Measurements from ENCODE around the gene TINAG.

The TINAG gene

DNA sequence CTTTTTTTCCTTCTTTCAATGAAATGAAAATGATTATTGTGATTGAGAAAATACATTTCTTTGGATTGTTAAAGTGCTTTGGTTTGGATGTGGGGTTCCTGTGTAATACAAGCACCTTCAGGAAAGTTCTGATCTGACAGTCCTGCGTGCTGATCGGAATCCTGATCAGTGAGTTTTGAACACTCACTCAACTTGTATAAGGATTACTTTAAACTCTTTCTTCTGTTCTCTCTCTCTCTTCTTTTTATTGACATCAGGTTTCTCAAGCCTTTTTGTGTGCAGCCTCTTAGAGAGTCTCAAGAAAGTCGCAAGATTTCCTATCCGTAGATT lies 710 bp downstream of the TINAG start:
- TF ChIP-seq, protein P1, sequence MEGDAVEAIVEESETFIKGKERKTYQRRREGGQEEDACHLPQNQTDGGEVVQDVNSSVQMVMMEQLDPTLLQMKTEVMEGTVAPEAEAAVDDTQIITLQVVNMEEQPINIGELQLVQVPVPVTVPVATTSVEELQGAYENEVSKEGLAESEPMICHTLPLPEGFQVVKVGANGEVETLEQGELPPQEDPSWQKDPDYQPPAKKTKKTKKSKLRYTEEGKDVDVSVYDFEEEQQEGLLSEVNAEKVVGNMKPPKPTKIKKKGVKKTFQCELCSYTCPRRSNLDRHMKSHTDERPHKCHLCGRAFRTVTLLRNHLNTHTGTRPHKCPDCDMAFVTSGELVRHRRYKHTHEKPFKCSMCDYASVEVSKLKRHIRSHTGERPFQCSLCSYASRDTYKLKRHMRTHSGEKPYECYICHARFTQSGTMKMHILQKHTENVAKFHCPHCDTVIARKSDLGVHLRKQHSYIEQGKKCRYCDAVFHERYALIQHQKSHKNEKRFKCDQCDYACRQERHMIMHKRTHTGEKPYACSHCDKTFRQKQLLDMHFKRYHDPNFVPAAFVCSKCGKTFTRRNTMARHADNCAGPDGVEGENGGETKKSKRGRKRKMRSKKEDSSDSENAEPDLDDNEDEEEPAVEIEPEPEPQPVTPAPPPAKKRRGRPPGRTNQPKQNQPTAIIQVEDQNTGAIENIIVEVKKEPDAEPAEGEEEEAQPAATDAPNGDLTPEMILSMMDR (IDR thresholded peaks at IDR 0.05; ENCODE audit: low read depth, low read length, poor library complexity, severe bottlenecking) = no peak
- no peak for TF ChIP-seq EZH2phosphoT487 (IDR thresholded peaks at IDR 0.05; ENCODE audit: borderline replicate concordance, low read length)
- no peaks in the 10 kb centered on the region for H3K4me1 ChIP-seq (ENCODE audit: control insufficient read depth, low read length)
- H3F3A ChIP-seq (ENCODE audit: control insufficient read depth, insufficient read depth) = no peaks in the 10 kb centered on the region
- no peak overlapping the region for H3K4me3 ChIP-seq (ENCODE audit: low read length)
- no peak overlapping the region for H3K27ac ChIP-seq (ENCODE audit: low read depth, low read length)
- no peaks in the 10 kb centered on the region for H3K27me3 ChIP-seq (ENCODE audit: control insufficient read depth, low read length)
- no peaks in the 10 kb centered on the region for H4K20me1 ChIP-seq (ENCODE audit: control insufficient read depth, insufficient read depth, low read depth, low read length)
- H3K79me2 ChIP-seq (ENCODE audit: control insufficient read depth, low read length) = no peaks in the 10 kb centered on the region
- no peaks in the 10 kb centered on the region for H3K9me3 ChIP-seq (ENCODE audit: control insufficient read depth, insufficient read depth, low read length)
- H3K9me2 ChIP-seq (replicated peaks; ENCODE audit: control insufficient read depth, low read length) = no peaks in the 10 kb centered on the region
- no peak overlapping the region for H3K4me2 ChIP-seq (ENCODE audit: low read length)
- H3K36me3 ChIP-seq (ENCODE audit: control insufficient read depth, low read length) = no peaks in the 10 kb centered on the region

DNA sequence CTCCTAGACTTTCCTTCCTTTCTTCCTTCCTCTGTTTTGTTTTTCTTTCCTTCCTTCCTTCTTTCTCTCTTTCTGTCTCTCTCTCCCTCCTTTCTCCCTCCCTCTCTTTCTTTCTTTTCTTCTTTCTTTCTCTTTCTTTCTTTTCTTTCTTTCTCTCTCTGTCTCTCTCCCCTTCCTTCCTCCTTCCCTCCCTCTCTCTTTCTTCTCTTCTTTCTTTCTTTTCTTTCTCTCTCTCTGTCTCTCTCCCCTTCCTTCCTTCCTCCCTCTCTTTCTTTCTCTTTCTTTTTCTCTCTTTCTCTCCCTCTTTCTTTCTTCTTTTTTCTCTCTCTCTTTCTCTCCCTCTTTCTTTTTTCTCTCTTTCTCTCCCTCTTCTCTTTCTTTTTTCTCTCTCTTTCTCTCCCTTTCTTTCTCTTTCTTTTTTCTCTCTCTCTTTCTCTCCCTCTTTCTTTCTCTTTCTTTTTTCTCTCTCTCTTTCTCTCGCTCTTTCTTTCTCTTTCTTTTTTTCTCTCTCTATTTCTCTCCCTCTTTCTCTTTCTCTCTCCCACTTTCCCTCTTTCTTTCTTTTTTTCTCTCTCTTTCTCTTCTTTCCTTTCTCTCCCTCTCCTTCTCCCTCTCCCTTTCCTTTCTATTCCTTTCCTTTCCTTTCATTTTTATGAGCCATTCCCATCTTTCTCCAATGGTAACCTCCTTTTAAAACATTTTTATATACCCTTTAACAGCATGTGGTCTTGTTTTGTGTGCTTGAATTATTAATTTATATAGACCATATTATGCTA lies 2.3 kb downstream of the TINAG start:
- Histone ChIP-seq H4K20me1 (ENCODE audit: control insufficient read depth, insufficient read depth, low read depth, low read length) (no peaks in the 10 kb centered on the region), H3F3A (ENCODE audit: control insufficient read depth, insufficient read depth) (no peaks in the 10 kb centered on the region), H3K9me2 (replicated peaks; ENCODE audit: control insufficient read depth, low read length) (no peaks in the 10 kb centered on the region), H3K79me2 (ENCODE audit: control insufficient read depth, low read length) (no peaks in the 10 kb centered on the region), H3K27me3 (ENCODE audit: control insufficient read depth, low read length) (no peaks in the 10 kb centered on the region), H3K9me3 (ENCODE audit: control insufficient read depth, insufficient read depth, low read length) (no peaks in the 10 kb centered on the region), H3K4me2 (ENCODE audit: low read length) (no peak overlapping the region), H3K27ac (ENCODE audit: low read depth, low read length) (no peak overlapping the region), H3K4me3 (ENCODE audit: low read length) (no peak overlapping the region), H3K36me3 (ENCODE audit: control insufficient read depth, low read length) (no peaks in the 10 kb centered on the region), H3K4me1 (ENCODE audit: control insufficient read depth, low read length) (no peaks in the 10 kb centered on the region)
- TF ChIP-seq, protein P1 (IDR thresholded peaks at IDR 0.05; ENCODE audit: low read depth, low read length, poor library complexity, severe bottlenecking) = no peak
- no peak for TF ChIP-seq EZH2phosphoT487 (IDR thresholded peaks at IDR 0.05; ENCODE audit: borderline replicate concordance, low read length)

DNA sequence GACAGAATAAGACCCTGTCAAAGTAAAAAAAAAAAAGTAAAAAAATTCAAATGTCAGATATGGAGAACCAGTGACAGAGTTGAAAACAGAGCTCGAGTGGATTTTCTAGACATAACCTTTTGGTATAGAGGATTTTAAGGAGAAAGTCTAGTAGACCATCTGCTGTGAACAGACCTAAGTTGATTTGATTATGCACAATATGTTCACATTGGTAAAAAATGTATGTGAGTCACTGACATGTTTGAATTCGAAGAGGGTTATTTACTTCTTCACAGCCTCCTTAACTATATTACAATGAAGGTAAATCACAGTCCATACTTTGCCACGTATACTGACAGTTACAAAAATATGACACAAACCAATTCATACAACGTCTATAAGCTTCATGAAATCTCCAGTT lies 7.4 kb downstream of the TINAG start:
- H3K27ac ChIP-seq (ENCODE audit: low read depth, low read length) = no peak overlapping the region
- no peaks in the 10 kb centered on the region for H3K4me1 ChIP-seq (ENCODE audit: control insufficient read depth, low read length)
- H3K79me2 ChIP-seq (ENCODE audit: control insufficient read depth, low read length) = no peaks in the 10 kb centered on the region
- no peaks in the 10 kb centered on the region for H3K9me2 ChIP-seq (replicated peaks; ENCODE audit: control insufficient read depth, low read length)
- H3K27me3 ChIP-seq (ENCODE audit: control insufficient read depth, low read length) = no peaks in the 10 kb centered on the region
- H3K9me3 ChIP-seq (ENCODE audit: control insufficient read depth, insufficient read depth, low read length) = no peaks in the 10 kb centered on the region
- no peaks in the 10 kb centered on the region for H3K36me3 ChIP-seq (ENCODE audit: control insufficient read depth, low read length)
- no peak overlapping the region for H3K4me3 ChIP-seq (ENCODE audit: low read length)
- H3K4me2 ChIP-seq (ENCODE audit: low read length) = no peak overlapping the region
- H3F3A ChIP-seq (ENCODE audit: control insufficient read depth, insufficient read depth) = no peaks in the 10 kb centered on the region
- no peaks in the 10 kb centered on the region for H4K20me1 ChIP-seq (ENCODE audit: control insufficient read depth, insufficient read depth, low read depth, low read length)
- TF ChIP-seq, protein P1 (IDR thresholded peaks at IDR 0.05; ENCODE audit: low read depth, low read length, poor library complexity, severe bottlenecking) = no peak
- TF ChIP-seq EZH2phosphoT487 (IDR thresholded peaks at IDR 0.05; ENCODE audit: borderline replicate concordance, low read length) = no peak

Data from DOHH2 (cell line).